HFF-Myc (cell line): Measurements from ENCODE around the gene CRIM1.
A peak's percentile ranks its signal among the peaks of the same experiment; 100 is the strongest.

Source experiments
- DNase-seq: peaks from one replicate; pipeline ENCODE4 v3.0.0-alpha.2; 2011; ENCODE audit warnings: low read depth; ENCODE audit errors: extremely low read depth
- H3K4me3 ChIP-seq: replicated peaks from 2 replicates; pipeline ENCODE4 v1.5.1; 2011; ENCODE audit warnings: low read depth, mild to moderate bottlenecking, control low read depth, low read length
- CTCF ChIP-seq: IDR thresholded peaks from 2 replicates; pipeline ENCODE4 v1.5.1; 2012; ENCODE audit warnings: mild to moderate bottlenecking, low read depth, low read length, control low read depth; ENCODE audit errors: missing control alignments

The CRIM1 gene

DNA sequence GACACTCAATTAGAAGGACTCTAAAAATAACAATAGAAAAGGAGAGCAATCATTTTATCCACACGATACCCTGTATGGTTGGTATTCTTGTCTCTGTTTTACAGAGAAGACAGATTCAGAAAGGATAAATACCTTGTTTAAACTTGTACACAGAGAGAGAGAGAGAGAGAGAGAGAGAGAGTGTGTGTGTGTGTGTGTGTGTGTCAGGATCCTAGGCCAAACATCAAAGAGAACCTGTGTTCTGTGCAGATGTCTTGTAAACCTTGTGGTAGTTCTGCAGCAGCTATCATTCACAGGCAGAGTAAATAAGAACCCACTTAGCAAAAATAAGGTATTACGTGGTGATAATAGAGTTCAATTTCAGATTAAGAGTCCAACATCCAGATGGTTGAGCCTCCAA lies 4.3 kb upstream of the CRIM1 start:
- H3K4me3 ChIP-seq, result no peak overlapping the region
- TF ChIP-seq CTCF, result no peak
- DNase-seq, result no peak

DNA sequence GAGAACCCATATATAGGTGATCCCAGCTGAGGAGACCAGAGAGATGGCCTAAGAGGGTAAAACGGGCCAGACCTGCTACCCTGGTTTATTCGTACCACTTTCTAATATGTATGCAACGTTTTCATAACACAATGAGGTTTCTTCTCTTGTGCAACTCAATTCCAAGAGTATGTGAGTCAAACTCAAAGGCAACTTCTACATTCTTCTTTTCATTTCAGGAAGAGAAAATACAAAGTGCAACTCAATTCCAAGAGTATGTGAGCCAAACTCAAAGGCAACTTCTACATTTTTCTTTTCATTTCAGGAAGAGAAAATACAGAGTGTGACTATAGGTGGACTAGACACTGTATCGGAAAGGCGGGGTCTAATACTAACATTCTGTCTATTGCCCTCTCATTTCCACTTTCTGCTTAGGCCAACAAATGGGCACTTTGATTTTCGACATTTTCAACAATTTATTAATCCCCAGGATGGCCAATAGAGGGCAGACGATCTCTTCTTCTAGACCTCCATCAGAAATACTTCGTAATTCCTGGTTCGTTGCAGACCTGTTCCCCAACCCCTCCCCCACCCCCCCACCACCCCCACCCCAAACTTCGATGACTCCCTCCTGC lies 3.7 kb upstream of the CRIM1 start:
- no peak overlapping the region for H3K4me3 ChIP-seq
- no peak for DNase-seq
- peak; percentile 18 for TF ChIP-seq CTCF

- no peak overlapping the region for H3K4me3 ChIP-seq
- DNase-seq, result no peak
Measured at GRCh38 chr2:36352701-36353100, 2.9 kb upstream of the CRIM1 start.

DNA sequence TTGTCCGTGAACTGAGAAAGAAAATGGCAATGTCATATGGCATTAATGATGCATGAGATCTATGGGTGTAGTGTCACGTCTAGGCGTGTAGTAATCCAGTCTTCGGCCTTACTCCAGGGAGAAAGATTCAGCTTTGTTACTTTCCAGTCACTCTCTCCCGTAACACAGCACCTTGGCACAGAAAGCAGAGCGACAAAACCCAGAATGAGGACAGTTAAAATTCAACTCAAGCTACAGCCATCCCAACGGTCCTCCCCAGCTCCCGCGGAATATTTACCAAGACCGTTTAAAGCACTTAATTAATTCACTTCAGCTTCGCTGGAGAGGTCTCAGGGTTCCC lies 797 bp upstream of the CRIM1 start:
- no peak for TF ChIP-seq CTCF
- DNase-seq, result no peak
- H3K4me3 ChIP-seq, result peak overlapping the region; percentile 97

More at GRCh38 chr2:36352701-36353100, 2.9 kb upstream of the CRIM1 start:
- no peak for TF ChIP-seq CTCF

DNA sequence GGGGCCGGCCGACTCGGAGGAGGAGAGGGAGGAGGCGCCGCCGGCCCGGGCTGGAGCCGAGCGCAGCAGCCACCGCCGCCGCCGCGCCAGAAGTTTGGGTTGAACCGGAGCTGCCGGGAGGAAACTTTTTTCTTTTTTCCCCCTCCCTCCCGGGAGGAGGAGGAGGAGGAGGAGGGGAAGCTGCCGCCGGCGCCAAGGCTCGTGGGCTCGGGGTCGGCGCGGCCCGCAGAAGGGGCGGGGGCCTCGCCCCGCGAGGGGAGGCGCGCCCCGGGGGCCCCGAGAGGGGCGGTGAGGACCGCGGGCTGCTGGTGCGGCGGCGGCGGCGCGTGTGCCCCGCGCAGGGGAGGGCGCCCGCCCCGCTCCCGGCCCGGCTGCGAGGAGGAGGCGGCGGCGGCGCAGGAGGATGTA lies 316 bp downstream of the CRIM1 start:
- DNase-seq, result no peak
- H3K4me3 ChIP-seq, result peak overlapping the region; percentile 97
- no peak for TF ChIP-seq CTCF

GRCh38 chr2:36356298-36356989 lies 866 bp downstream of the CRIM1 start:
- DNase-seq, result no peak
- peak overlapping the region; percentile 97 for H3K4me3 ChIP-seq
- no peak for TF ChIP-seq CTCF
